Stimulated activated CD4-positive, alpha-beta T cell treated with anti-CD3 and anti-CD28 coated beads, TNF-alpha, amount 100 ng/mL, for 4 hours (primary cell): Measurements from ENCODE around the gene PCDHGC3.

Source experiments
- DNase-seq, 3 experiments: peaks; one replicate each; pipeline ENCODE4 v3.0.0-alpha.2; 2020; ENCODE audit warnings: low read depth in 3 of 3

The PCDHGC3 gene

GRCh38 chr5:141485321-141486055, 9.7 kb downstream of the PCDHGC3 start:
- DNase-seq = no peak

- no peak for DNase-seq
Measured at GRCh38 chr5:141486091-141486490, 10.3 kb downstream of the PCDHGC3 start.

GRCh38 chr5:141487131-141487530, 11.4 kb downstream of the PCDHGC3 start:
- no peak for DNase-seq

GRCh38 chr5:141488591-141489561, 13.1 kb downstream of the PCDHGC3 start, which contains the start of gene PCDHGC5:
Gene PCDHGC5 (plus strand): TSS chr5:141489081. CDS start chr5:141489241, 160 bp downstream.
- DNase-seq = no peak

GRCh38 chr5:141489841-141490240, 14.1 kb downstream of the PCDHGC3 start:
- DNase-seq = no peak

- DNase-seq = no peak
Measured at GRCh38 chr5:141490271-141490670, 14.5 kb downstream of the PCDHGC3 start.

GRCh38 chr5:141490771-141491170, 15.0 kb downstream of the PCDHGC3 start:
- DNase-seq = no peak

- DNase-seq = no peak
Measured at GRCh38 chr5:141491323-141492167, 15.8 kb downstream of the PCDHGC3 start.

GRCh38 chr5:141492168-141492885, 16.6 kb downstream of the PCDHGC3 start:
- DNase-seq = peak in 1 of 3 experiments; percentile 43

- no peak for DNase-seq
Measured at GRCh38 chr5:141493500-141494422, 18.0 kb downstream of the PCDHGC3 start.

GRCh38 chr5:141494761-141495452, 19.1 kb downstream of the PCDHGC3 start:
- DNase-seq = no peak

GRCh38 chr5:141495453-141495811, 19.7 kb downstream of the PCDHGC3 start:
- no peak for DNase-seq

GRCh38 chr5:141496038-141496437, 20.3 kb downstream of the PCDHGC3 start:
- no peak for DNase-seq

GRCh38 chr5:141501761-141502160, 26.0 kb downstream of the PCDHGC3 start:
- no peak for DNase-seq

GRCh38 chr5:141503681-141504080, 27.9 kb downstream of the PCDHGC3 start:
- DNase-seq = no peak

GRCh38 chr5:141504216-141504615, 28.4 kb downstream of the PCDHGC3 start:
- no peak for DNase-seq

GRCh38 chr5:141506381-141507155, 30.8 kb downstream of the PCDHGC3 start:
- no peak for DNase-seq

- DNase-seq = no peak
Measured at GRCh38 chr5:141507387-141508091, 31.8 kb downstream of the PCDHGC3 start.
